HepG2 (cell line): ENCODE measurements around the gene MYBL2. TPM values are rescaled to one million over a fixed set of nuclear protein-coding genes. Genes with fewer than 3 reads are reported as not detected.

Source experiments
- FOXA3 ChIP-seq: IDR thresholded peaks from 2 replicates; pipeline ENCODE4 v1.6.1; 2016; ENCODE audit warnings: missing genetic modification reagents, missing compliant biosample characterization
- FOXP1 ChIP-seq, 2 experiments: fragments of 450-650 bp in 1 of 2; IDR thresholded peaks; 2 replicates each; pipeline ENCODE4 v1.6.1; 2017 to 2018; ENCODE audit warnings: antibody characterized with exemption in 1 of 2
- GATAD2A ChIP-seq: IDR thresholded peaks from 2 replicates; pipeline ENCODE4 v1.6.1; 2016
- RARG ChIP-seq: sonication (generic); formaldehyde crosslinking; IDR thresholded peaks from 2 replicates; pipeline ENCODE4 v1.4.0; 2020; ENCODE audit warnings: low read depth, mild to moderate bottlenecking, missing genetic modification reagents
- SKI ChIP-seq: fragments of 450-650 bp; IDR thresholded peaks from one replicate; pipeline ENCODE4 v1.6.1; 2018; ENCODE audit warnings: mild to moderate bottlenecking; ENCODE audit not compliant: partially characterized antibody
- SOX5 ChIP-seq: IDR thresholded peaks from 2 replicates; pipeline ENCODE4 v1.6.1; 2016; ENCODE audit warnings: borderline replicate concordance
- TCF7 ChIP-seq: sonication (generic); IDR thresholded peaks from 2 replicates; pipeline ENCODE4 v1.6.1; 2016; ENCODE audit warnings: antibody characterized with exemption, low read depth
- TEAD3 ChIP-seq: optimal IDR thresholded peaks from 2 replicates; pipeline ENCODE3; 2016; ENCODE audit warnings: borderline replicate concordance
- ZNF160 ChIP-seq: sonication (generic); formaldehyde crosslinking; IDR thresholded peaks from 2 replicates; pipeline ENCODE4 v1.8.0; 2022; ENCODE audit warnings: mild to moderate bottlenecking, inconsistent platforms, missing genetic modification reagents
- polyA plus RNA-seq, 8 experiments: library from polyadenylated mRNA; depleted of rRNA in 3 of 8; stranded (reverse) in 7 of 8; unstranded in 1 of 8; fragments of >200 nt; fragmentation: Illumina TruSeq in 4 of 8; extraction: Trizol in 4 of 8; gene quantifications; 2 replicates each; pipeline versions ENCODE4 v1.2.1 to v1.2.3, GENCODE V29; 2011 to 2016; ENCODE audit warnings: low read depth in 4 of 8, missing spikeins in 1 of 8, mixed read lengths in 1 of 8; ENCODE audit not compliant: insufficient read depth in 1 of 8
- total RNA-seq, 5 experiments: library from RNA; depleted of rRNA; stranded (reverse); fragments of >200 nt; fragmentation: Illumina TruSeq; extraction: Trizol; gene quantifications; 2 replicates each; pipeline ENCODE4 v1.2.3, GENCODE V29; 2016; ENCODE audit warnings: low read depth in 1 of 5
- TF ChIP-seq, protein P1 (sequence below): IDR thresholded peaks from 2 replicates; pipeline ENCODE4 v1.4.0; 2020; ENCODE audit warnings: mild to moderate bottlenecking, missing genetic modification reagents
- TF ChIP-seq, protein P2 (sequence below): IDR thresholded peaks from 2 replicates; pipeline ENCODE4 v1.6.1; 2016; ENCODE audit warnings: low read depth, missing genetic modification reagents, missing compliant biosample characterization
- TF ChIP-seq, protein P3 (sequence below): IDR thresholded peaks from 2 replicates; pipeline ENCODE4 v1.6.1; 2016; ENCODE audit warnings: missing genetic modification reagents, missing compliant biosample characterization
- TF ChIP-seq, protein P4 (sequence below): IDR thresholded peaks from 2 replicates; pipeline ENCODE4 v1.6.1; 2012; ENCODE audit warnings: low read depth, low read length, improper control_type of control experiment

Gene MYBL2
- total and polyA plus RNA-seq, 2 of the 13 experiments (the other 11 are each of a cell fraction or from before 2014, with no cell fraction given) = 11.9 to 66.2 TPM

DNA sequence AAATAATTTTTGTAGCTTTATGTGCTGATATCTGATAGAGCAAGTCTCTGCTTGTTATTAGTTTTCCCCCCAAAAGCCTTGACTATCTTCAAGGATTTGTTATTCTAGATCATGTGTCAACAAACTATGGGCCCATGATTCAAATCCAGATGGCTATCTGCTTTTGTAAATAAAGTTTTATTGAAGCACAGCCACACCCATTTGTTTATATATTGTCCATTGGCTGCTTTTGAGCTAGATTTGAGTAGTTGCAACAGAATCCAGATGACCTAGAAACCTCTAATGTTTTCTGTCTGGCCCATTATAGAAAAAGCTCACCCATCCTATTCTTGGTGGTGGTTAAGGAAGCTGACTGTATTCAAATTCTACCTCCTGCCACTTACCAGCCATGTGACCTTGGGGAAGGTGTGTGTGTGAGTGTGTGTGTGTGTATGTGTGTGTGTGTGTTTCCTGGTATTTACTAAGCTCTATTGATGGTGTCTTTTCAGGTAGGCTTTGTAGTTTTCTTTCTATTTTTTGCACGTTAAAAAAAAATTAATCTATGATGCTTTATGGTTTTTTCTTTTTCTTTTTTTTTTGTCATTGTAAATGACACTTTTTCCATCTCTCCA lies 61.2 kb downstream of the MYBL2 start (continued):
- TF ChIP-seq, protein P1, sequence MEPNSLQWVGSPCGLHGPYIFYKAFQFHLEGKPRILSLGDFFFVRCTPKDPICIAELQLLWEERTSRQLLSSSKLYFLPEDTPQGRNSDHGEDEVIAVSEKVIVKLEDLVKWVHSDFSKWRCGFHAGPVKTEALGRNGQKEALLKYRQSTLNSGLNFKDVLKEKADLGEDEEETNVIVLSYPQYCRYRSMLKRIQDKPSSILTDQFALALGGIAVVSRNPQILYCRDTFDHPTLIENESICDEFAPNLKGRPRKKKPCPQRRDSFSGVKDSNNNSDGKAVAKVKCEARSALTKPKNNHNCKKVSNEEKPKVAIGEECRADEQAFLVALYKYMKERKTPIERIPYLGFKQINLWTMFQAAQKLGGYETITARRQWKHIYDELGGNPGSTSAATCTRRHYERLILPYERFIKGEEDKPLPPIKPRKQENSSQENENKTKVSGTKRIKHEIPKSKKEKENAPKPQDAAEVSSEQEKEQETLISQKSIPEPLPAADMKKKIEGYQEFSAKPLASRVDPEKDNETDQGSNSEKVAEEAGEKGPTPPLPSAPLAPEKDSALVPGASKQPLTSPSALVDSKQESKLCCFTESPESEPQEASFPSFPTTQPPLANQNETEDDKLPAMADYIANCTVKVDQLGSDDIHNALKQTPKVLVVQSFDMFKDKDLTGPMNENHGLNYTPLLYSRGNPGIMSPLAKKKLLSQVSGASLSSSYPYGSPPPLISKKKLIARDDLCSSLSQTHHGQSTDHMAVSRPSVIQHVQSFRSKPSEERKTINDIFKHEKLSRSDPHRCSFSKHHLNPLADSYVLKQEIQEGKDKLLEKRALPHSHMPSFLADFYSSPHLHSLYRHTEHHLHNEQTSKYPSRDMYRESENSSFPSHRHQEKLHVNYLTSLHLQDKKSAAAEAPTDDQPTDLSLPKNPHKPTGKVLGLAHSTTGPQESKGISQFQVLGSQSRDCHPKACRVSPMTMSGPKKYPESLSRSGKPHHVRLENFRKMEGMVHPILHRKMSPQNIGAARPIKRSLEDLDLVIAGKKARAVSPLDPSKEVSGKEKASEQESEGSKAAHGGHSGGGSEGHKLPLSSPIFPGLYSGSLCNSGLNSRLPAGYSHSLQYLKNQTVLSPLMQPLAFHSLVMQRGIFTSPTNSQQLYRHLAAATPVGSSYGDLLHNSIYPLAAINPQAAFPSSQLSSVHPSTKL (CRISPR knock-in tag) = peak; percentile 42; the same call in 1 of the 2 replicates
- peak; percentile 34; the same call in 1 of the 2 replicates for TF ChIP-seq SOX5 (CRISPR knock-in tag)
- no peak for TF ChIP-seq RARG (CRISPR knock-in tag)
- TF ChIP-seq FOXA3 (CRISPR knock-in tag) = peak; percentile 28; the same call in 1 of the 2 replicates
- peak; percentile 45; the same call in 1 of the 2 replicates for TF ChIP-seq GATAD2A (CRISPR knock-in tag)
- TF ChIP-seq, protein P2, sequence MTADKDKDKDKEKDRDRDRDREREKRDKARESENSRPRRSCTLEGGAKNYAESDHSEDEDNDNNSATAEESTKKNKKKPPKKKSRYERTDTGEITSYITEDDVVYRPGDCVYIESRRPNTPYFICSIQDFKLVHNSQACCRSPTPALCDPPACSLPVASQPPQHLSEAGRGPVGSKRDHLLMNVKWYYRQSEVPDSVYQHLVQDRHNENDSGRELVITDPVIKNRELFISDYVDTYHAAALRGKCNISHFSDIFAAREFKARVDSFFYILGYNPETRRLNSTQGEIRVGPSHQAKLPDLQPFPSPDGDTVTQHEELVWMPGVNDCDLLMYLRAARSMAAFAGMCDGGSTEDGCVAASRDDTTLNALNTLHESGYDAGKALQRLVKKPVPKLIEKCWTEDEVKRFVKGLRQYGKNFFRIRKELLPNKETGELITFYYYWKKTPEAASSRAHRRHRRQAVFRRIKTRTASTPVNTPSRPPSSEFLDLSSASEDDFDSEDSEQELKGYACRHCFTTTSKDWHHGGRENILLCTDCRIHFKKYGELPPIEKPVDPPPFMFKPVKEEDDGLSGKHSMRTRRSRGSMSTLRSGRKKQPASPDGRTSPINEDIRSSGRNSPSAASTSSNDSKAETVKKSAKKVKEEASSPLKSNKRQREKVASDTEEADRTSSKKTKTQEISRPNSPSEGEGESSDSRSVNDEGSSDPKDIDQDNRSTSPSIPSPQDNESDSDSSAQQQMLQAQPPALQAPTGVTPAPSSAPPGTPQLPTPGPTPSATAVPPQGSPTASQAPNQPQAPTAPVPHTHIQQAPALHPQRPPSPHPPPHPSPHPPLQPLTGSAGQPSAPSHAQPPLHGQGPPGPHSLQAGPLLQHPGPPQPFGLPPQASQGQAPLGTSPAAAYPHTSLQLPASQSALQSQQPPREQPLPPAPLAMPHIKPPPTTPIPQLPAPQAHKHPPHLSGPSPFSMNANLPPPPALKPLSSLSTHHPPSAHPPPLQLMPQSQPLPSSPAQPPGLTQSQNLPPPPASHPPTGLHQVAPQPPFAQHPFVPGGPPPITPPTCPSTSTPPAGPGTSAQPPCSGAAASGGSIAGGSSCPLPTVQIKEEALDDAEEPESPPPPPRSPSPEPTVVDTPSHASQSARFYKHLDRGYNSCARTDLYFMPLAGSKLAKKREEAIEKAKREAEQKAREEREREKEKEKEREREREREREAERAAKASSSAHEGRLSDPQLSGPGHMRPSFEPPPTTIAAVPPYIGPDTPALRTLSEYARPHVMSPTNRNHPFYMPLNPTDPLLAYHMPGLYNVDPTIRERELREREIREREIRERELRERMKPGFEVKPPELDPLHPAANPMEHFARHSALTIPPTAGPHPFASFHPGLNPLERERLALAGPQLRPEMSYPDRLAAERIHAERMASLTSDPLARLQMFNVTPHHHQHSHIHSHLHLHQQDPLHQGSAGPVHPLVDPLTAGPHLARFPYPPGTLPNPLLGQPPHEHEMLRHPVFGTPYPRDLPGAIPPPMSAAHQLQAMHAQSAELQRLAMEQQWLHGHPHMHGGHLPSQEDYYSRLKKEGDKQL (CRISPR knock-in tag) = 0 out of 2 replicates have a peak, but pooled peaks have one; percentile 53
- peak; percentile 34 for TF ChIP-seq SKI
- TF ChIP-seq, protein P3, sequence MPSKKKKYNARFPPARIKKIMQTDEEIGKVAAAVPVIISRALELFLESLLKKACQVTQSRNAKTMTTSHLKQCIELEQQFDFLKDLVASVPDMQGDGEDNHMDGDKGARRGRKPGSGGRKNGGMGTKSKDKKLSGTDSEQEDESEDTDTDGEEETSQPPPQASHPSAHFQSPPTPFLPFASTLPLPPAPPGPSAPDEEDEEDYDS (CRISPR knock-in tag) = no peak
- peak; percentile 23 for TF ChIP-seq TEAD3 (CRISPR knock-in tag)
- TF ChIP-seq, protein P4, sequence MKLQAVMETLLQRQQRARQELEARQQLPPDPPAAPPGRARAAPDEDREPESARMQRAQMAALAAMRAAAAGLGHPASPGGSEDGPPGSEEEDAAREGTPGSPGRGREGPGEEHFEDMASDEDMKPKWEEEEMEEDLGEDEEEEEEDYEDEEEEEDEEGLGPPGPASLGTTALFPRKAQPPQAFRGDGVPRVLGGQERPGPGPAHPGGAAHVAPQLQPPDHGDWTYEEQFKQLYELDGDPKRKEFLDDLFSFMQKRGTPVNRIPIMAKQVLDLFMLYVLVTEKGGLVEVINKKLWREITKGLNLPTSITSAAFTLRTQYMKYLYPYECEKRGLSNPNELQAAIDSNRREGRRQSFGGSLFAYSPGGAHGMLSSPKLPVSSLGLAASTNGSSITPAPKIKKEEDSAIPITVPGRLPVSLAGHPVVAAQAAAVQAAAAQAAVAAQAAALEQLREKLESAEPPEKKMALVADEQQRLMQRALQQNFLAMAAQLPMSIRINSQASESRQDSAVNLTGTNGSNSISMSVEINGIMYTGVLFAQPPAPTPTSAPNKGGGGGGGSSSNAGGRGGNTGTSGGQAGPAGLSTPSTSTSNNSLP = peak; percentile 21; the same call in 1 of the 2 replicates
- no peak for TF ChIP-seq ZNF160 (CRISPR knock-in tag)
- TF ChIP-seq FOXP1 (IDR thresholded peaks at IDR 0.05) = no peak
- TF ChIP-seq FOXP1 (CRISPR knock-in tag; IDR thresholded peaks at IDR 0.05) = peak; percentile 36; the same call in 1 of the 2 replicates
- TF ChIP-seq TCF7 = peak; percentile 50; the same call in 1 of the 2 replicates
